Osteocyte (in vitro differentiated cells): Measurements from ENCODE around the gene FAM98A. TPM values are rescaled to one million over a fixed set of nuclear protein-coding genes. Genes with fewer than 3 reads are reported as not detected.

Experiments
- DNase-seq: peaks from one replicate; pipeline ENCODE4 v3.0.0; 2021; ENCODE audit warnings: mixed read lengths; ENCODE audit not compliant: unreplicated experiment; ENCODE audit errors: extremely low spot score
- H3K27ac Mint-ChIP-seq: one replicate; pipeline ENCODE4 v1.8.0; 2021; ENCODE audit warnings: mild to moderate bottlenecking, mixed read lengths; ENCODE audit not compliant: unreplicated experiment
- H3K27me3 Mint-ChIP-seq: one replicate; pipeline ENCODE4 v1.8.0; 2021; ENCODE audit warnings: mixed read lengths; ENCODE audit not compliant: unreplicated experiment
- H3K36me3 Mint-ChIP-seq: one replicate; pipeline ENCODE4 v1.8.0; 2021; ENCODE audit warnings: mixed read lengths; ENCODE audit not compliant: unreplicated experiment
- H3K4me1 Mint-ChIP-seq: one replicate; pipeline ENCODE4 v1.8.0; 2021; ENCODE audit warnings: mixed read lengths; ENCODE audit not compliant: unreplicated experiment
- H3K4me3 Mint-ChIP-seq: one replicate; pipeline ENCODE4 v1.8.0; 2021; ENCODE audit warnings: mild to moderate bottlenecking, moderate library complexity, mixed read lengths; ENCODE audit not compliant: unreplicated experiment
- H3K9me3 Mint-ChIP-seq: one replicate; pipeline ENCODE4 v1.8.0; 2021; ENCODE audit warnings: mixed read lengths; ENCODE audit not compliant: unreplicated experiment
- CTCF ChIP-seq: fragments of 200-600 bp; sonication (generic); IDR thresholded peaks from 2 replicates; pipeline ENCODE4 v1.5.0; 2021; ENCODE audit warnings: antibody characterized with exemption, mild to moderate bottlenecking, moderate library complexity
- total RNA-seq: library from RNA; stranded (reverse); gene quantifications from 2 replicates; pipeline ENCODE4 v1.2.1, GENCODE V29; 2021

FAM98A gene
- total RNA-seq, 1 donor from 2014 or later = 66.8 TPM

- Mint-ChIP-seq H3K36me3 (peaks cover 17% of the 10 kb centered on the region), H3K4me1 (peaks cover 13% of the 10 kb centered on the region), H3K27ac (no peak overlapping the region), H3K9me3 (no peaks in the 10 kb centered on the region), H3K27me3 (no peaks in the 10 kb centered on the region), H3K4me3 (no peak overlapping the region)
- DNase-seq = no peak
- TF ChIP-seq CTCF = no peak
Observed at GRCh38 chr2:33560017-33560416, 39.1 kb downstream of the FAM98A start.

- Mint-ChIP-seq H3K27ac (no peak overlapping the region), H3K4me1 (peaks cover 17% of the 10 kb centered on the region), H3K4me3 (no peak overlapping the region), H3K27me3 (no peaks in the 10 kb centered on the region), H3K9me3 (no peaks in the 10 kb centered on the region), H3K36me3 (peaks cover 16% of the 10 kb centered on the region)
- no peak for DNase-seq
- no peak for TF ChIP-seq CTCF
Observed at GRCh38 chr2:33559328-33559727, 39.8 kb downstream of the FAM98A start.

GRCh38 chr2:33555681-33556080 lies 43.4 kb downstream of the FAM98A start:
- no peak for DNase-seq
- no peaks in the 10 kb centered on the region for H3K27me3 Mint-ChIP-seq
- H3K4me1 Mint-ChIP-seq = peaks cover 17% of the 10 kb centered on the region
- peaks cover 9% of the 10 kb centered on the region for H3K36me3 Mint-ChIP-seq
- no peaks in the 10 kb centered on the region for H3K9me3 Mint-ChIP-seq
- H3K4me3 Mint-ChIP-seq = no peak overlapping the region
- no peak for TF ChIP-seq CTCF
- H3K27ac Mint-ChIP-seq = peak overlapping the region; percentile 42

GRCh38 chr2:33552758-33553461 lies 46.2 kb downstream of the FAM98A start:
- Mint-ChIP-seq H3K36me3 (peaks cover 4% of the 10 kb centered on the region), H3K27ac (no peak overlapping the region), H3K4me3 (no peak overlapping the region), H3K4me1 (peaks cover 11% of the 10 kb centered on the region), H3K27me3 (peaks cover 2% of the 10 kb centered on the region), H3K9me3 (no peaks in the 10 kb centered on the region)
- no peak for DNase-seq
- TF ChIP-seq CTCF = no peak

- Mint-ChIP-seq H3K27ac (no peak overlapping the region), H3K36me3 (peaks cover 4% of the 10 kb centered on the region)
- no peak for TF ChIP-seq CTCF
Observed at GRCh38 chr2:33550206-33550605, 48.9 kb downstream of the FAM98A start.

More at GRCh38 chr2:33550206-33550605, 48.9 kb downstream of the FAM98A start:
- Mint-ChIP-seq H3K4me3 (no peak overlapping the region), H3K4me1 (peaks cover 6% of the 10 kb centered on the region), H3K27me3 (peaks cover 2% of the 10 kb centered on the region), H3K9me3 (no peaks in the 10 kb centered on the region)
- no peak for DNase-seq
